ENCODE measurements around the gene SLC30A4.
"Not testable (repeated sequence)": the region's sequence is repeated elsewhere in the genome, so short reads cannot be mapped to it uniquely, and the experiment has no call there.

SLC30A4 gene

DNA sequence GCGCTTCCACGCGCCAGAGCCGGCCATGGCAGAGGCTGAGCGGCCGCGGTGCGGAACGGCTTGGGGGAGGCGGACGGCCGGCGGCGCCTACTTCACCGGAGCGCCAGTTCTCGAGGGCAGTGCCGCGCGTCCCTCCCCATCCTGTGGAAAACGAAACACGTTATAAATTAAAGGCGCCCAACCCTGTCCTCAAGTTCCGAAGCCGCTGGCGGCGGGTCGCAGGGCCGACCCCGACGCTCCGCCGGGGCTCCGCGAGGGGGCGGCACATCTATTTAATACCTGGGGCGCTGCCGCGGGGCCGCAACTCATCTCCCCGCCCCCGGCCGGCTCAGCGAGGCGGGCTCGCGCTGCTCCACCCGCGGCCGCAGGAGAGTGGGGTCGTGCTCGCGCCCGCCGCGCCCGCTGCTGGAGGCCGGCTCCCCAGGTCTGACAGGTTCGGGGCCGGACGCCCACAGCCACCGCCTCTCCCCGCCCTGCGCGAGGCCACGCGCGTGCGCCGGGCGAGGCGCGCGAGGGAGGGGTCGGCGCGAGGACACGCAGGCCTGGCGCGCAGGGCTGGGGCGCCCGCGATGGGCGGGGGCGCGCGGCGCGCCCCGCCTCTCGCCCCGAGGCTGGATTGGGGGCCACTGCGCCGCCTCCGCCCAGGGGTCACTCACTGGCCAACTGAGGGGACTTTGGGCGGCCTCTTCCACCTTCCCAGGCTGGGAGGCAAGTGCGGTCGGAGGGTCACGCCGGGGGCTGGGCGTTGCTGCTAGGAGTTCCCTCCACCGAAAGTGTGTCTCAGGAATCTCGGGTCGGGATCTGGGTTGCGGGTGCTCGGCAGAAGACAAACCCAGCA lies at the start of gene SLC30A4:
TSS of gene SLC30A4 (minus strand) at position 428 of the 838 bp plus-strand sequence. CDS start at position 27, 401 bp downstream.
- DNase-seq (ENCODE audit: low spot score), result peak; percentile 95

GRCh38 chr15:45555934-45556608 lies 33.5 kb upstream of the SLC30A4 start:
- no peak for DNase-seq (ENCODE audit: low spot score)

DNA sequence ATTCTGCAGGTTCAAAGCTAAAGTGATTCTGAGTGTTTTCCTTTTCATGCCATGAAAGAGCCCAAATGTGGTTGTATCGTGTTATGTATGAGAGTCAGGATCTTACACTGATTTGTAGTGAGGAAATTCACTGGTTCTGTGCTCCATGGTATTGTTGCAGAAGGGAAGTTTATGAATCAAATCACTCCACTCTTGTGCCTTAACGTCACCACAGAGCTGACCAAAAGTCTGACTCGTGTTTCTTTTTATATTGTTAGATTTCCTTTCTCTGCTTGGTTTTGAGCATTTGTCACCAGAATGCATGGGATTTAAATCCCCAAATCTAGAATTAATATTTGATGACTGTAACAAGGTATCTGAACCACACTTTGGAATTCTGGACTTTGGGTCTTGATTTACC lies 29.1 kb upstream of the SLC30A4 start:
- DNase-seq (ENCODE audit: low spot score), result no peak

GRCh38 chr15:45550436-45550835 lies 27.9 kb upstream of the SLC30A4 start:
- DNase-seq (ENCODE audit: low spot score), result peak; percentile 39

GRCh38 chr15:45549541-45550220 lies 27.1 kb upstream of the SLC30A4 start:
- peak; percentile 71 for DNase-seq (ENCODE audit: low spot score)

DNA sequence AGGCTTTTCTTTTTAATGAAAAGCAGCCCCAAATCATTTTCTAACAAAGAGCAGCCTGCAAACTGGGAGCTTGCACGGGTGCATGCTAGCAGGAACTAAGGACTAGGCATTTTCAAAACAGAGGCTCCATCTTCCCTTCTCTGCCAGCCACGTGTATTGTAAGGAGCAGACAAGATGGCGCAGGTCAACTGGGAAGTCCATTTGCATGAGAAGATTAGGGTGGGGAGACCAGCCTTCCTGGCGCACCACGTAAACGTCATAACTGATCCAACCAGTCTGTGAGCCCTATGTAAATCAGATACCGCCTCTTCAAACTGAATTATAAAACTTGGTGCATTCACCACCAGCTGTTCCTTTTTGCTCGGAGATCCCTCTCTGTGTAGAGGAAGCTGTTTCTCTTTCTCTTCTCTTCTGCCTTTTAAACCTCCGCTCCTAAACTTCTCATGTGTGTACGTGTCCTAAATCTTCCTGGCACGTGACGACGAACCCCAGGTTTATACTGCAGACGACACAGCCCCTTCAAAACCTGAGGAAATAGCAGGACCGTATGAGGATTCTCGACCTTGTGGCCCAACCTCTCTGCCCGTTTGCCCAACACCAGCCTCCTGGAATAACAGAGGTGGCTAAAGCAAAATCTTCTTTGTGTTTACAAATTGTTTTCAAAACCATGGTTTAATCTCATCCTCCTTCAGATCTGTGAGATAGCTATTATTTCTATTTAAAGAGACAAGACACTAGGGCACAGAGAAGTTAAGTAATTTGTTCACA lies 26.4 kb upstream of the SLC30A4 start:
- peak; percentile 47 for DNase-seq (ENCODE audit: low spot score)

DNA sequence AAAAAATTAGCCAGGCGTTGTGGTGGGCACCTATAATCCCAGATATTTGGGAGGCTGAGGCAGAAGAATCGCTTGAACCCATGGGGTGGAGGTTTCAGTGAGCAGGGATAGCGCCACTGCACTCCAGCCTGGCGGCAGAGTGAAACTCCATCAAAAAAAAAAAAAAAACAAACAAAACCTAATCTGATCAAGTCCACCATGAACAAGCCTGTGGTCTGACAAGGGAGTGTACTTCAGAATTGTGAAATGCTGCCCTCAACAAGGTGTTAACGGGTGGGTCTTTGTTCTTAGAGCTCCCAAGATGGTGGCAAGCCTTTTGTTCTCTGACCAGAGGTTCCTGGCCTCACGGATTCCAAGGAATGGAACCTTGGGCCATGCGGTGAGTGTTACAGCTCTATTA lies 24.2 kb upstream of the SLC30A4 start:
- DNase-seq (ENCODE audit: low spot score), result no peak

GRCh38 chr15:45544266-45545023 lies 21.9 kb upstream of the SLC30A4 start:
- DNase-seq (ENCODE audit: low spot score), result no peak

GRCh38 chr15:45543051-45543450 lies 20.5 kb upstream of the SLC30A4 start:
- no peak for DNase-seq (ENCODE audit: low spot score)

DNA sequence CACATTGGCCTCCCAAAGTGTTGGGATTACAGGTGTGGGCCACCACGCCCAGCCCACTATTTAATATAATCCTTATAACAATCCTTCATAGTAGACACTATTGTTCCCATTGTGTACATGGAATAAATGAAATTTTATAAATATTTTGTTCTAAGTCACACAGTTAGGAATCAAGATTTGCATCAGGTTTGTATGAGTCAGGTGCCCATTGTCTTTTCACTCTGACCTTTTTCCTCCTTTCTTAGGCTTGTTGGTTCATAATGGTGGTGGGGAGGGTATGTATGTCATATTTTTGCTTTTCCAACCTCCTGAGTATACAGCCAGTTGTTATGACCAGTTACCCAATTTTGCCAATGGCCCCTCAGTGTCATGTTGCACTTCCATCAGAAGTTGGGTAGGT lies 18.0 kb upstream of the SLC30A4 start:
- DNase-seq (ENCODE audit: low spot score), result no peak

GRCh38 chr15:45539680-45540079 lies 17.1 kb upstream of the SLC30A4 start:
- DNase-seq (ENCODE audit: low spot score), result no peak

- DNase-seq (ENCODE audit: low spot score), result no peak
These were observed 14.4 kb upstream of the SLC30A4 start for GRCh38 chr15:45536934-45537333.

DNA sequence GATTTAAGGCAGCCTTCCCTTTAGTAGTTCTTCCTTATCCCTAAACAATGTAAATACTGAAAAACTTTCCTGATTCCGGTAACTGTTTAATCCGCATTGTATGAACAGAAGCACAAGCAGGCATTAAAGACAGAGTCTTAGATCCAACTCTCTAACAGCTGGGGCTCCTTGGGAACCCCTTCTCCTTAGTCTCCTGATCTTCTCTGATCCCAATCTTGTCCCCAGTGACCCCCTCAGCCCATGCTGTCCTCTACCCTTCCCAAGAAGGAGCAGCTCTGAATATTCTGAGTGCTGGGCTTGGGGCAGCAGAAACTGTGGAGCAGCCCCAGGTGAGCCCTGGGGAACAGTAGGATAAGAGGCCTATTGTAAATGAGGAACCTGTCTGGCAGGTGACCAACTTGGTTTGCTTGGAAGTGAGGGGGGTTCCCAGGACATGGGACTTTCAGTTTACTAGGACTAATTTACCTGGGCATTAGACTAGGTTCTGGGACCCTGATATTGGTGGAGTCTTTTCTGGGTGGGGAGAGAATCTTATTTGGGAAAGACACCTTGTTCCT lies 13.0 kb upstream of the SLC30A4 start:
- no peak for DNase-seq (ENCODE audit: low spot score)

GRCh38 chr15:45534821-45535220 lies 12.3 kb upstream of the SLC30A4 start:
- DNase-seq (ENCODE audit: low spot score), result no peak

- DNase-seq (ENCODE audit: low spot score), result not testable (repeated sequence)
These were observed 10.3 kb upstream of the SLC30A4 start for GRCh38 chr15:45532892-45533291.

- DNase-seq (ENCODE audit: low spot score), result no peak
These were observed 7.1 kb upstream of the SLC30A4 start for GRCh38 chr15:45529613-45530012.

GRCh38 chr15:45527086-45527485 lies 4.5 kb upstream of the SLC30A4 start:
- DNase-seq (ENCODE audit: low spot score), result no peak

DNA sequence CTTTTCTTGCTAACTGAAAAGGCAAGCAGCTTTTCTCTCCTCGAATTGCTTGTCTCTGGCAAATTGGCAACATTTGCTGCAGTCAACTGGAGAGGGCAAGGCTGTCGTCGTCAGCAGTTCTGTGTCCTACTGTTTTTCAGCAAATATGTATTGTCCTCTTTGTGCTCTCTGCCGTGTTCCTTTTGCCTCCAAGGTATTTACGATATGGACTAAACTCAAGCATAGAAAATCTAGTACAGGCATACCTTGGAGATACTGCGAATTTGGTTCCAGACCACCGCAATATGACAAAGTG lies 558 bp upstream of the SLC30A4 start:
- no peak for DNase-seq (ENCODE audit: low spot score)

- no peak for DNase-seq (ENCODE audit: low spot score)
These were observed 793 bp downstream of the SLC30A4 start for GRCh38 chr15:45521596-45522327.

GRCh38 chr15:45510758-45511280 lies 11.7 kb downstream of the SLC30A4 start:
- DNase-seq (ENCODE audit: low spot score), result no peak
